C4-2B (cell line): Measurements from ENCODE around the gene PARD3B.

ENCODE experiments used
- CTCF ChIP-seq: fragments of 450-650 bp; conservative IDR thresholded peaks from 2 replicates; pipeline ENCODE4 v1.5.1; 2017; ENCODE audit warnings: mild to moderate bottlenecking
- ZFX ChIP-seq: fragments of 450-650 bp; IDR thresholded peaks from 2 replicates; pipeline ENCODE4 v1.6.1; 2017

- no peak for TF ChIP-seq CTCF
- no peak for TF ChIP-seq ZFX
Measured at GRCh38 chr2:205464681-205465080, 919.4 kb downstream of the PARD3B start.
